Hematopoietic multipotent progenitor cell treated with erythropoietin and hydrocortisone succinate and interleukin-3 and kit ligand, for 17 days (in vitro differentiated cells): ENCODE data around the gene CFAP73.

ENCODE experiments used
- DNase-seq: peaks from one replicate; pipeline ENCODE4 v3.0.0-alpha.2; 2015; ENCODE audit warnings: low spot score

The CFAP73 gene

DNA sequence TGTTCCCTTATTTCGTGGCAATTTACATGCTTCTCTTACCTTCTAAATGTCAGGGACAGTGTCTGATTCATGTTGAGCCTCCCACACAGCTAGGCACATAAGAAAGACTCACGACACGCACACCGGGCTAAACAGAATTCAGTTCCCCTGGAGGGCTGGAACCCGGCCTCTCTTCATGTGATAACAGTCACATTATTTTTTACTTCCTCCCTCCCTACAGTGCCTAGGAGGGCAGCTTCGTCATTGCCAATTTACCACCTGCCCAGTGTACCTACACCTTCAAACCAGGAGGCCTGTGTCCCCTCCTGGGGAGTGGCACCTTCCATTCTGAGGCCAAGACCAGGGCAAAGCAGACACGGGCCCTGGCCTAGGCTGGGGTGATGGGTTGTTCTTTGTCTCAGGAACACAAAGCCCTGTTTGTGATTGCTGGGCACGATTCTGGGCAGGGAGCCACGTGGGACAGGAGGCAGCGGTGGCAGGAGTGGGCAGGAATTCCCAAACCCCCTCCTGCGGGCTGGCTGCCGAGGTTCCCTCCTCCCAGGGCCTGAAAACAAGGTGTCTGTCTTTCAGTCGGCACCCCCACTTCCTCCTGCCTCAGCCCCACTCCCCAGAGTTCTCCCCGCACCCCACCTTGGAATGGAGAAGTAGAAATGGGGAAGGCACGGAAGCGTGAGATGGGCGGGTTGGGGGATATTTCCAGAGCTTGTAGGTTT is 7.2 kb upstream of the CFAP73 start:
- no peak for DNase-seq

DNA sequence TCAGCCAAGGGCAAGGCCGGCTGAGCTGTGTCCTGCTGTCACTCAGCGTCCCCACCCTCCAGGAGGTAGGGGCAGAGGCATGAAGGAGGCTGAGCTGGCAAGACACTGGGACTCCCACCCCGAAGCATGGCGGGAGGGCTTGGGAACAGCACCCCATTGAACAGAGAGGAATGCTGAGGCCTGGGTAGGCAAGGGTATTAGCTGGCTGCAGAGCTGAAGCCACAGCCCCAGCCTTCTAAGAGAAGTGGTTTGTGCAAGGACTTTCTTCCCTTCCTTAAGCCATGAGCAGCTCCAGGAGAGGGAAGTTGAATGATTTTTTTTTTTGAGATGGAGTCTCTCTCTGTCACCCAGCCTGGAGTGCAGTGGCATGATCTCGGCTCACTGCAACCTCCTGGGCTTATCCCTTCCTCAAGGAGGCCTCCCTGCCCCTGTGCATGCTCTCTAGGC is 6.6 kb upstream of the CFAP73 start:
- no peak for DNase-seq

DNA sequence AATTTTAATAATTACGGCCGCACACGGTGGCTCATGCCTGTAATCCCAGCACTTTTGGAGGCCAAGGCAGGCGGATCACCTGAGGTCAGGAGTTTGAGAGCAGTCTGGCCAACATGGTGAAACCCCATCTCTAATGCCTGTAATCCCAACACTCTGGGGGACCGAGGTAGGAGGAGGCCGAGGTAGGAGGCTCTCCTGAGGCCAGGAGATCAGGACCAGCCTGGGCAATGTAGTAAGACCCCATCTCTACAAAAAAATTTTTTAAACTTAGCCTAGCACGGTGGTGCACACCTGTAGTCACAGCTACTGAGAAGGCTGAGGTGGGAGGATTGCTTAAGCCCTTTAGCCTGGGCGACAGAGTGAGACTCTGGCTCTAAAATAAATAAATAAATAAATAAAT is 5.6 kb upstream of the CFAP73 start:
- DNase-seq = no peak

DNA sequence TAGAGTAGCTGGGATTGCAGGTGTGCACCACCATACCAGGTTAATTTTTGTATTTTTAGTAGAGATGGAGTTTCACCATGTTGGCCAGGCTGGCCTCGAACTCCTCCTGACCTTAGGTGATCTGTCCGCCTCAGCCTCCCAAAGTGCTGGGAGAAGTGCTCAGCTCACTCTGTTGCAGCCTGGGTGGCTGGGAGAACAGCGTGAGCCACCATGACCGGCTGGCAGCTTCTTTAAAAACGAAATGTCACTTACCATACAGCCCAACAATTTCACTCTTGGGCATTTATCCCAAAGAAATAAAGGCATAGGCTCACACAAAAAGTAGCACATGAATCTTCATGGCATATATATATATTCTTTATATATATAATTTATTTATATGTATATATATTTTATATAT is 4.7 kb upstream of the CFAP73 start:
- no peak for DNase-seq

DNA sequence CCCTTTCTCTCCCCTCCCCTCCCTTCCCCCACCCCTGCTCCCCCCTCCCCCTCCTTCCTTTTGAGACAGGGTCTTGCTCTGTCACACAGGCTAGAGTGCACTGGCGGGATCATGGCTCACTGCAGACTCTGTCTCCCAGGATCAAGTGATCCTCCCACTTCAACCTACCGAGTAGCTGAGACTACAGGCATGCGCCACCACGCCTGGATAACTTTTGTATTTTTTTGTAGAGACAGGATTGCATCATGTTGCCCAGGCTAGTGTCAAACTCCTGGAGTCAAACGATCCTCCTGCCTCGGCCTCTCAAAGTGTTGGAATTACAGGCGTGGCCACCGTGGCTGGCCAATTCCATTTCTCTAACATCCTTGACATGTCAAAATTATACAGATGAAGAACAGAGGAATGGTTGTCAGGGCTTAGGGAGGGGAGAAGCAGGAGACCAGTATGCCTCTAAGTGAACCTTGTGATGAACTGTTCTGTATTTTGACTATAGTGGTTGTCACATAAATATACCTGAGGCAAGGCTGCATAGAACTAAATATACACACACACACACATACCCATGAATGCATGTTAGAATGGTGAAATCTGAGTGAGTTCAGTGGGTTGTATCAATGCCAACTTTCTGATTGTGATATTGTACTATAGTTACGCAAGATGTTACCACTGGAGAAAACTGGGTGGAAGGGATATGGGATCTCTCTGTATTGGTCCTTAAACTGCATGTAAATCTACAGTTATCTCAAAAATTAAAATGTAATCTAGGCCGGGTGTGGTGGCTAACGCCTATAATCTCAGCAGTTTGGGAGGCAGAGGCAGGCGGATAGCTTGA is 3.6 kb upstream of the CFAP73 start:
- DNase-seq = no peak

DNA sequence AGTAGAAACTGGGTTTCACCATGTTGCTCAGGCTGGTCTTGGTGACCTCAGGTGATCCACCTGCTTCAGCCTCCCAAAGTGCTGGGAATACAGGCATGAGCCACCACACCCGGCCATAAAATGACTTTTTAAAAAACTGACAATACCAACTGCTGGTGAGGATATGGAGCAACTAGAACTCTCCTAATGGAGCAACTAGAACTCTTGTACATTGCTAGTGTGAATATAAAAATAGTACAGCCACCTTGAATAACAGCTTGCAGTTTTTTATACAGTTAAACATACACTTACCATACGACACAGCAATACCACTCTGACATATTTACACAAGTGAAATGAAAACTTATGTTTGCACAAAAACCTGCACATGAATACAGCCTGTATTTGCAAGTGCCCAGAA is 2.5 kb upstream of the CFAP73 start:
- no peak for DNase-seq

DNA sequence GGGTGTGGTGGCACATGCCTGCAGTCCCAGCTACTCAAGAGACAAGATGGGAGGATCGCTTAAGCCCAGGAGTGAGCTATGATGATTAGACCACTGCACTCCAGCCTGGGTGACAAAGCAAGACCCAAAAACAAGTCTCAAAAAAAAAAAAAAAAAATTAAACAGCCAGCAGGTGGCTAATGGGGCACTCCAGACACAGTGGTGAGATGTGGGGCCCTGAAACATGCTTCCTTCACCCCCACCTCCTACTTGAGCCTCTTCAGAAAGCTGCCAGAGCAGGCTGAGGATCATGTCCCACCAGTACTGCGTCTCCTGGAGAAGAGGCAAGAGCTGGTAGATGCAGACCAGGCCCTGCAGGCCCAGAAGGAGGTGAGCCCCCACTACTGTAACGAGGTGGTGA is 2.1 kb downstream of the CFAP73 start:
- no peak for DNase-seq

DNA sequence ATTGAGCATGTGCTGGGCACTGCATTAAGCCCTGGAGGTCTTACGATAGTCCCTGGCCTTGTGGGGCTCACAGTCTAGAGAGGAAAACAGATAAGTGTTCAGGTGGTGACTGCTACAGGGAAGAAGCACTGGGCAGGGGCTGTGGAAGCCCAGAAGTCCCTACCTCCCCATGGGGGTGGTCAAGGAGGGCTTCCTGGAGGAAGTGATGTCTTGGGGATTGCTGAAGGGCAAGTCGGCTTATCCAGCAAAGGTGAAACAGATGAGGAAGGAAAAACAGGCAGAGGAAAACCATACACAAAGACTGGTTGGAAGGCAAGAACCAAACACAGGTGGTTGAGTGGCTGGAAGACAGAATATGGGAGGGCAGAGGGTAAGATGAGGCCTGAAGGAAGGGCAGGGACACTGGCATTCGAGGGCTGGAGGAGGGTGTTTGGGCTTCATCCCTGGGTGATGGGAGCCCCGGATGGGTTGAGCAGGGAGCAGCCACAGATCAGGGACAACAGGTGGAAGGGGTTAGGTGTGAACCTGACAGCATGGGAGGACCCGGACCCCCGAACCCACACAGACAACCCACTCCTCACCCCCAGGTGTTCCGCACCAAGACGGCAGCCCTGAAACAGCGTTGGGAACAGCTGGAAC is 2.8 kb downstream of the CFAP73 start:
- DNase-seq = no peak

DNA sequence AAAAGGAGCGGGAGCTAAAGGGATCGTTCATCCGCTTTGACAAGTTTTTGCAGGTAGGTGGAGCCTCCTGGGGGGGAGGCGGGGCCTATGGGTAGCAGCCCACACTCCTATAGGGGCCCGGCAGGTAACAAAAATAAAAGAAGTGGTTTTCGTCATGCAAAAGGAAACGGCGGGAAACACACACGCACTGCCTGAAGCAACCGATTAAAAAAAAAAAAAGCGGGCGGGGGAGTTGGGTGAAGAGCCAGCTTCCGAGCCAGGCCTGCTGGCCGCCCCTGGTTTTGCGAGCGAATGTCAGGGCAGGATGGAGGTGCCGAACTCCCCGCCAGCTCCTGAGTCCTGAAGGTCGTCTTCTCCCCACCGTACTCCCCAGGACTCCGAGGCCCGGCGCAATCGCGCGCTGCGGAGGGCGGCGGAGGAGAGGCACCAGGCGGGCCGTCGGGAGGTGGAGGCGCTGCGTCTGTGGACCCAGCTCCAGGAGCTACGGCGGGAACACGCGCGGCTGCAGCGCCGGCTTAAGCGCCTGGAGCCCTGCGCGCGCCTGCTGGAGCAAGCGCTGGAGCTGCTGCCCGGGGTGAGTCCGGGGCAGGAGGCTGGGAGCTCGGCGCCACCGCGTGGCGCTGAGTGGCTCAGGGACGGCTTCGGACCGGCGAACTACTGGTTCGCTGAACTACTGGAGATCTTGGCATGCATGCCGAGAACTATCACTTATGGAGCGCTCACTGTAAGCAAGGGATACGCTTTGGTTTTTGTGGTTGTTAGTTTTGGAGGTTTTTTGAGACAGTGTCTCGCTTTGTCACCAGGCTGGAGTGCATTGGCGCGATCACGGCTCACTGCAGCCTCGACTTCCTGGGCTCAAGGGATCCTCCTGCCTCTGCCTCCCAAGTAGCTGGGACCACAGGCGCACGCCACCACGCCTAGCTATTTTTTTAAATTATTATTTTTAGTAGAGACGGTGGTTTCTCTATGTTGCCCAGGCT is 3.6 kb downstream of the CFAP73 start:
- no peak for DNase-seq

DNA sequence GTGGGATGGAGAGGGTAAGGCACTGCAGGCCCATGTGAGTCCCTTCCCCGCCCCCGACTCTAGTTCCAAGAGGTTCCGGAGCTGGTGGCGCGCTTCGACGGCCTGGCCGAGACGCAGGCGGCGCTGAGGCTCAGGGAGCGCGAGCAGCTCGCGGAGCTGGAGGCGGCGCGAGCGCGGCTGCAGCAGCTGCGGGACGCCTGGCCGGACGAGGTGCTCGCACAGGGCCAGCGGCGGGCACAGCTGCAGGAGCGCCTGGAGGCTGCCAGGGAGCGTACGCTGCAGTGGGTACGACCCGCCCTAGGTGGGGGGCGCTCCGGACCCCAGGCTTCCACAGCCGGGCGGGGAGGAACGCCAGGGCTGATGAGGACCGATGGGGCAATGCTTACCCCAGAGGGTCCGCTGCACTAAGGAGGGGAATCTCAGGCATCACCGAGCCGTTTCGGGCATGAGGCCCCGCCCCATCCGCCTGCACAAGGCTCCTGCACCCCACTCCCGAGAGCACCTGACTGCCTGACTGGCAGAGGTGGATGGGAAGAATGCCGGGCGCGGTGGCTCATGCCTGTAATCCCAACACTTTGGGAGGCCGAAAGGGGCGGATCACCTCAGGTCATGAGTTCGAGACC is 4.9 kb downstream of the CFAP73 start:
- DNase-seq = no peak

DNA sequence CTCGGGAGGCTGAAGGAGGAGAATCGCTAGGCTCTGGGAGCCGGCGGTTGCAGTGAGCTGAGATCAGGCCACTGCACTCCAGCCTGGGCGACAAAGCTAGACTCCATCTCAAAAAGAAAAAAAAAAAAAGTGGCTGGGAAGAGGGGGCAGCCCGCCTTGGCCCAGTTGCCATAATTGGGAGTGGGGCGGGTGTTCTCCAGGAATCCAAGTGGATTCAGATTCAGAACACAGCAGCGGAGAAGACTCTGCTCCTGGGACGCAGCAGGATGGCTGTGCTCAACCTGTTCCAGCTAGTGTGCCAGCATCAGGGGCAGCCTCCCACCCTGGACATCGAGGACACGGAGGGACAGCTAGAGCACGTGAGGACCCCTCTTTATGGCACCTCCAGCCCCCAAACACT is 5.5 kb downstream of the CFAP73 start:
- no peak for DNase-seq

DNA sequence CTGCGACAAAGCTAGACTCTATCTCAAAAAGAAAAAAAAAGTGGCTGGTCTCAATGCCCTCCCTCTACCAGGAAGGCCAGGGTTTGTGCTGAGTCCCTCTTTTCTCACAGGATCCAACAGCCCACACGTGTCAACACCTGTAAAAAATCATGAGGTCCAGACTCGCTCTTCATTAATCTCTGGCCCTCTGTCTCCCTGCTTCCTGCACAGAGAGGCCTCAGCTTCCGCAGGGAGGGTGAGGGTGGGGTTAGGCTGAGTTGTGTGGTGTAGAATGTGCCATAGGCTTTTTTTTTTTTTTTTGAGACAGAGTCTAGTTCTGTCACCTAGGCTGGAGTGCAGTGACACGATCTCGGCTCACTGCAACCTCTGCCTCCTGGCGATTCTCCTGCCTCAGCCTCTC is 6.1 kb downstream of the CFAP73 start:
- DNase-seq = no peak

DNA sequence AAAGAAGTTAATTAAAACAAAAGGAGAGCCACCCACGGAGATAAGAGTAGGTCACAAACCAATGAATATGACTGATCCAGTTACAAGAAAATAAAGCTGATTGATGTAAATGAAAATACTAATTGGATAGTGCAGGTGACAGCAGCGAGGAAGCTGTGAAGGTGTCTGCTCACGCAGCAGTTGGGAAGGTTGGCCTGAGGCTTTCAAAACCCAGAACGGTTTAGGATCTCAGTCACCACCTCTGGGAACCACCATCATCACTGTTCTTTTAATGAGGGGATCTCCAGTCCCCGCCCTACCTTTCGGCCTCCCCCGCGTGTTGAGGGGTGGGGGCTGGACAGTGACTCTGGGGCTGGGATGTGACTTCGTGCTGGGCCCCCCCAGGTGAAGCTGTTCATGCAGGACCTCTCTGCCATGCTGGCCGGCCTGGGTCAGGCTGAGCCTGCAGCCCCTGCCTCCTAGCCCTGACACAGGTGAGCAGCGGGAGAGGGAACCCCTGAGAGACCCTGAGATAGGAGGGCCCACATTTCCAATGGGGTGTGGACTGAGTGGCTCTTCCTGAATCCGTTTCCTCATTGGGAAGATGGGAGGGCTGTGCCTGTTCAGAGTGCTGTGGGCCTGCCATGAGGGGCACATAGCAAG is 7.8 kb downstream of the CFAP73 start:
- no peak for DNase-seq

DNA sequence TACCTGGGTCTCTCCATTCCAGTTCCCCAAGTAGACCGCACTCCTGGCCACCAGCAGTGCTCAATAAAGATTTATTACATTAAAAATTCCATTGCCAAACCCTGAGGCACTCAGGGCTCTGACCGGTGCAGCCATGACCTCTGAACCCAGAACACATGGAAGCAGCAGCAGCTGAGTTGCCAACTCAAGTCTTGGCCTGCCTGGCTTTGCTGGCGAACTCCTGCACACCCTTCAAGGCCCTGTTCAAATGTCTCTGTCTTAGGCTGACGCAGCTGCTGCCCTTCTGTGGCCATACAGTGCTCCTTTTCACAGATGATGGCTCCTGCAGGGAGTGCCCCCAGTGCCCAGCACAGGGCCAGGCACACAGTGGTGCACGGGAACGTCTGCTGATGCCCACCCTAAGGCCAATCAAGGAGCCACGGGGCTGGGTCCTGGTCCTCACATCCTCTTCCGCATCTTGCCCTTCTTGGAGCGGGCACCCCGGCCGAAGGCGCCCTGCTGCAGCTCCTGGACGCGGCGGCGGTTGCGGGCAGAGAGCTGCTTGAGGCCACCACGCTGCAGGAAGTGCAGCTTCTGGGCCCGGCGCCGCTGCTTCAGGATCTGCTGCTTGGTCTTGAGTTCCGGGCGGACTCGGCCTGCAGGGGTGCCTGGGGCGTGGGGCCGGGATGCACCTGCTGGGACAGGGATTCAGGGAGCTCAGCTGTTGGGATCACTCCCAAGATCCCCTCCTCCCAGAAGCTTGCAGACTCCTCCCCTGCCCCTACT is 9.1 kb downstream of the CFAP73 start:
- no peak for DNase-seq

DNA sequence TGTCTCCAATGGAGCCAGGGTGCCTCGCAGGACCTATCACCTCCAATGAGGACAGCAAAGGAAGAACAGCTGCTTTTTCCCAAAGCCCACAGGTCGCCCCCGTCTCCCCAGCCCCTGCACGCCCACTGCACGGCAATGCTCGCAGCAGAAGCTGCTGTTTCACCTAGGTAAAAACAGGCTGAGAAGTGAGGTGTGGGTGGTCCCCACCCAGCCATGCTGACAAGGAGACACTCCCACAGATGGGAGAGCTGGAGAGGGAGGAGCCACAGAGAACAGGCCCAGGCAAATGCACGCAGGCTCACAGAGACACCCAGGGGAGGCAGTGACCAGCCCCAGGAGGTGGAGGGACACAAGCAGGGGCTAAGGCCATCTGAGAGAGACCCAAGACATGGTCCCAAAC is 10.4 kb downstream of the CFAP73 start:
- no peak for DNase-seq

DNA sequence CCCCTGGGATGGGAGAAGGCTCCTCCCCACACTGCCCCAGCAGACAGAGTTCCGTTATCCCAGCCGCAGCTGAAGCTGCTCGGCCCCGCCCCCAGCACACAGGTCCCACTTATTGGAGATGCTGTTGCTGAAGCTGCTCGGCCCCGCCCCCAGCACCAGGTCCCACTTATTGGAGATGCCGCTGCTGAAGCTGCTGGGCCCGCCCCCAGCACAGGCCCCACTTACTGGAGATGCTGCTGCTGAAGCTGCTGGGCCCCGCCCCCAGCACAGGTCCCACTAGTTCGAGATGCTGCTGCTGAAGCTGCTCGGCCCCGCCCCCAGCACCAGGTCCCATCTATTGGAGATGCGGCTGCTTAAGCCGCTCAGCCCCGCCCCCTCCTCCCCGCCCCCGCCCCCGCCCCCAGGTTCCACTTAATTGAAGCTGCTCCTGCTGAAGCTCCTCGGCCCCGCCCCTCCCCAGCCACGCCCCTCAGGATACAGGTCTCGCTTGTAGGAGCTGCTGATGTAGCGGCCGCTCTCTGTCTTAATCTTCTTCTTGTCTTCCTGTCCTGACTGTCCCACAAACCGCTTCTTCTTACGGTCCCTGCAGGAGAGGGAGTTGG is 12.0 kb downstream of the CFAP73 start:
- DNase-seq = no peak

DNA sequence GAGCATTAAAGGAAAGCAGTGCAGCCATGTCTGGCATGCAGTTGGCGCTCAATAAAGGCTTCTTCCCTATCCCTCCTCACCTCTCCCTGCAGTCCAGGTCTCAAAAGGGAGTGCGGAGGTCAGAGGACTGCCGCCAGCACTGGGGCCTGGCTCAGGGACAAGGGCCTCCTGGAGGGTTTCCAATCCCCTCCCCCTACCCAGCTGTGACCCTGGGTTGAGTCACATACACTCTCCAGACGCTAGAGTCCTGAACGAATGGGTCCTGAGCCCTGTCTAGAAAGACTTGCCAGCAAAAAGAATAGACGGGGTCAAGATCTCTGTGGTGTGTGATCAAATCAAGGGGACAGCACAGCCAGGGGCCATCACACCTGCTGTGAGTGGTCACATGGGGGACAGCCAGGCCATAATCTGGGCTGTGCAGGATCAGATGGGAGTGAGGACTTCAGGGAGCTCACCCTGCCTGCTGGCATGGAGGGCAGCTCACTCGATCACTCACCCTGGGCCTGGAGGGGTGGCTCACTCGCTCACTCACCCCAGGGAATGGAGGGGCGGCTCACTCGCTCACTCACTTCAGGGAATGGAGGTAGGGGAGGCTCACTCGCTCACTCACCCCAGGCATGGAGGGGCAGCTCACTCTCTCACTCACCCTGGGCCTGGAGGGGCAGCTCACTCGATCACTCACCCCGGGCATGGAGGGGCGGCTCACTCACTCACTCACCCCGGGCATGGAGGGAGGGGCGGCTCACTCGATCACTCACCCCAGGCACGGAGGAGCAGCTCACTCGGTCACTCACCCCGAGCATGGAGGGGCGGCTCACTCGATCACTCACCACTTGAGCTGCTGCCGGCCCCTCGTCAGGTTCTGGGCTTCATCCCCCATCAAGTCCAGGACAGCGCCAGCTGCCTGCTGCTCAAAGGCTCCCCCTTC is 12.8 kb downstream of the CFAP73 start:
- DNase-seq = no peak

DNA sequence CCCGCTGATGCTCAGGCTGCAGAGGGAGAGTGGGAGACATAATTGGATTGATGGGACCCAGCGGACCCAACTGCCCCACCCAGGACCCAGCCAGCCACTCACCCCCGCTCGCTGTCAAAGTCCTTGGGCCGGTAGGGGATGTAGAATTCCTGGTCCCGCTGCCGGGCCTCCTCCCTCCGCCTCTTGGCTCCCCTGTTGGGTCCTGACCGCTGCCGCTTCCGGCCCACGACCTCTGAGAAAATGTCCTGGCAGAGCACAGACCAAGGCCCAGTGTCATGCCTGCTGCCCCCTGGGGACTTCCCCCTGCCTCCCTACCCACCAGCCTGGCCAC is 13.5 kb downstream of the CFAP73 start:
- DNase-seq = no peak

DNA sequence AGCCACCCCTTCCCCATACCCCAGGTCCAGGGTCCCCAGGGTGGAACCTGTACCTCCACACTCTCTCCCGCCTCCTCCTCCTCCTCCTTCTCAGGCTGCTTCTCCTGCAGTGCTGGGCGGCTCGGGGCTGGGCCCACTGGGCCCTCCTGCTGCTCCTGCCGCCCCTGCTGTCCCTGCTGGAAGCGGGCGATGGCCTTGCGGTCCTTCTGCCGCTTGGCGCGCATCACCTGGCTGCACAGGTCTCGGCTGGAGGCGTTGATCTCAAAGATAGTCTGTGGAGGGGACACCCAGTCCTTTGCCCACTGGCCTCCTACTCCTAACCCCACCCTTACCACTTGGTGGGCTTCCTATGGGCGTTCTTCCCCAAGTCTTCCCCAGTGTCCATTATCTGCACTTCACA is 14.5 kb downstream of the CFAP73 start:
- DNase-seq = no peak
